ENCODE results near the gene COX7A2. TPM values are rescaled to one million over a fixed set of nuclear protein-coding genes. Genes with fewer than 3 reads are reported as not detected.

Gene COX7A2
- total RNA-seq, 1 experiment from 2014 or later: 516 TPM

DNA sequence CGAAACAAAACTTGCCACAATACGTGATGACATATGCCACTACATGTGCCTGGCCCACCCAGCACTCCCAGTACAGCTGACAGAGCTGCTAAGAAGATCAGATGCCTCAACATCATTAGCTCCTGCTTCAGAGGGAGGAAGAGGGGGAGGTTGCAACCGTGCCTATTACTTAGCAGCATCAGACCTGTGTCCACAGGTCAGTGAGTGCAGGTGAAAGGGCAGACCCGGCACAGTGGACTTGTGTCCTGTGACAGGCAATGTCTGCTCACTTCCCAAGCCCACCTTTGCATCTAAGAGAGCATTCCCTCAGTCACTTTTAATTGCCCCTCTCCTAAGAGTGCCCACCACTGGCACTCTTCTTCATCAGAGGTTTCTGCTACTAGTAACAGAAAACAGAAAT is 28.3 kb downstream of the COX7A2 start:
- Histone ChIP-seq H3K4me1 (ENCODE audit: insufficient read depth, low read length) (peaks cover 3% of the 10 kb centered on the region; the same call in 1 of the 2 replicates), H2AFZ (ENCODE audit: low read length) (no peak overlapping the region), H3K27ac (ENCODE audit: insufficient read length, low read depth, low read length) (no peak overlapping the region), H3K9me3 (ENCODE audit: control insufficient read depth, low read depth, low read length) (no peaks in the 10 kb centered on the region), H3K27me3 (ENCODE audit: insufficient read depth, low read length) (no peaks in the 10 kb centered on the region), H3K79me2 (ENCODE audit: insufficient read depth, low read length) (no peaks in the 10 kb centered on the region), H4K5ac (ENCODE audit: insufficient read length, low read depth, low read length) (no peak overlapping the region), H3K18ac (ENCODE audit: insufficient read length, low read depth, low read length) (no peak overlapping the region), H4K8ac (replicated peaks; ENCODE audit: insufficient read length, low read depth, low read length) (no peak overlapping the region), H2BK20ac (ENCODE audit: low read depth, low read length, poor library complexity, severe bottlenecking) (no peak overlapping the region), H4K20me1 (ENCODE audit: control insufficient read depth, insufficient read depth, insufficient read length) (no peaks in the 10 kb centered on the region), H2AK5ac (ENCODE audit: insufficient read length, low read length) (no peak overlapping the region), H3K9ac (ENCODE audit: extremely low read depth, insufficient read length, low read length) (no peak overlapping the region), H2BK120ac (ENCODE audit: low read depth, low read length, poor library complexity, severe bottlenecking) (no peak overlapping the region), H3K4ac (ENCODE audit: low read depth, low read length) (no peak overlapping the region), H3K23me2 (ENCODE audit: insufficient read length, low read depth, low read length, poor library complexity, severe bottlenecking) (no peaks in the 10 kb centered on the region), H2BK15ac (ENCODE audit: low read depth, low read length) (no peak overlapping the region), H3K56ac (ENCODE audit: insufficient read length, low read depth, low read length) (no peak overlapping the region), H3K4me2 (ENCODE audit: insufficient read depth, insufficient read length, low read length) (no peak overlapping the region), H2BK5ac (ENCODE audit: insufficient read length, low read length) (no peak overlapping the region), H4K91ac (ENCODE audit: insufficient read length, low read depth, low read length) (no peak overlapping the region), H3K79me1 (ENCODE audit: insufficient read depth, low read depth, low read length, poor library complexity, severe bottlenecking) (no peaks in the 10 kb centered on the region), H3T11ph (ENCODE audit: low read length) (no peak overlapping the region), H3K14ac (ENCODE audit: insufficient read depth, low read length) (no peak overlapping the region), H3K23ac (ENCODE audit: insufficient read length, low read depth, low read length) (no peak overlapping the region), H2BK12ac (ENCODE audit: insufficient read length, low read depth, low read length) (no peak overlapping the region)
- peaks cover 26 to 29% of the 10 kb centered on the region in 2 experiments for H3K4me1 Mint-ChIP-seq
- DNase-seq: no peak
- H3K27me3 Mint-ChIP-seq (ENCODE audit: low read depth): peaks cover 4% of the 10 kb centered on the region; the same call in 1 of the 2 replicates
- TF ChIP-seq, protein P1, sequence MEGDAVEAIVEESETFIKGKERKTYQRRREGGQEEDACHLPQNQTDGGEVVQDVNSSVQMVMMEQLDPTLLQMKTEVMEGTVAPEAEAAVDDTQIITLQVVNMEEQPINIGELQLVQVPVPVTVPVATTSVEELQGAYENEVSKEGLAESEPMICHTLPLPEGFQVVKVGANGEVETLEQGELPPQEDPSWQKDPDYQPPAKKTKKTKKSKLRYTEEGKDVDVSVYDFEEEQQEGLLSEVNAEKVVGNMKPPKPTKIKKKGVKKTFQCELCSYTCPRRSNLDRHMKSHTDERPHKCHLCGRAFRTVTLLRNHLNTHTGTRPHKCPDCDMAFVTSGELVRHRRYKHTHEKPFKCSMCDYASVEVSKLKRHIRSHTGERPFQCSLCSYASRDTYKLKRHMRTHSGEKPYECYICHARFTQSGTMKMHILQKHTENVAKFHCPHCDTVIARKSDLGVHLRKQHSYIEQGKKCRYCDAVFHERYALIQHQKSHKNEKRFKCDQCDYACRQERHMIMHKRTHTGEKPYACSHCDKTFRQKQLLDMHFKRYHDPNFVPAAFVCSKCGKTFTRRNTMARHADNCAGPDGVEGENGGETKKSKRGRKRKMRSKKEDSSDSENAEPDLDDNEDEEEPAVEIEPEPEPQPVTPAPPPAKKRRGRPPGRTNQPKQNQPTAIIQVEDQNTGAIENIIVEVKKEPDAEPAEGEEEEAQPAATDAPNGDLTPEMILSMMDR (conservative IDR thresholded peaks at IDR 0.05): no peak
- H3K36me3 Mint-ChIP-seq (ENCODE audit: insufficient read depth in 1 of 3, low read depth in 3 of 3): no peaks in the 10 kb centered on the region
- WGBS (ENCODE audit: extremely low coverage, insufficient read length, low lambda C conversion rate): no CpG with 5 or more reads among the region's 4 CpGs
- H3K9me3 Mint-ChIP-seq: no peaks in the 10 kb centered on the region; a peak in 1 of 5 replicates
- no peak overlapping the region for H3K27ac Mint-ChIP-seq
- no peak overlapping the region for H3K4me3 Mint-ChIP-seq
